HL-60/S4 (cell line): Measurements from ENCODE around the gene NAPG.
"Not testable (repeated sequence)": the region's sequence is repeated elsewhere in the genome, so short reads cannot be mapped to it uniquely, and the experiment has no call there.

ENCODE experiments used
- in situ Hi-C: fragments of 300-500 bp; cut with MboI; formaldehyde crosslinking; loops from 2 replicates; pipeline ENCODE4 v1.14.3; 2022; ENCODE audit warnings: low sequenced_read_pairs

The NAPG gene

GRCh38 chr18:10543277-10543676 lies 17.4 kb downstream of the NAPG start:
- in situ Hi-C loops: no loop called here

- in situ Hi-C loops: no loop called here
Observed at GRCh38 chr18:10544093-10544748, 18.4 kb downstream of the NAPG start.

GRCh38 chr18:10546557-10547300 lies 20.9 kb downstream of the NAPG start:
- in situ Hi-C loops: no loop called here

GRCh38 chr18:10552226-10552625 lies 26.4 kb downstream of the NAPG start:
- in situ Hi-C loops: no loop called here

- in situ Hi-C loops: not testable (repeated sequence)
Observed at GRCh38 chr18:10556251-10556650, 30.4 kb downstream of the NAPG start.

GRCh38 chr18:10557085-10557677 lies 31.4 kb downstream of the NAPG start:
- in situ Hi-C loops: no loop called here

- in situ Hi-C loops: no loop called here
Observed at GRCh38 chr18:10558243-10558966, 32.6 kb downstream of the NAPG start.

- in situ Hi-C loops: no loop called here
Observed at GRCh38 chr18:10558967-10559298, 33.1 kb downstream of the NAPG start.

- in situ Hi-C loops: no loop called here
Observed at GRCh38 chr18:10559553-10560451, 34.0 kb downstream of the NAPG start.

GRCh38 chr18:10560452-10561045 lies 34.7 kb downstream of the NAPG start:
- in situ Hi-C loops: no loop called here

- in situ Hi-C loops: no loop called here
Observed at GRCh38 chr18:10562773-10563160, 36.9 kb downstream of the NAPG start.

GRCh38 chr18:10563886-10564285 lies 38.1 kb downstream of the NAPG start:
- in situ Hi-C loops: no loop called here

- in situ Hi-C loops: no loop called here
Observed at GRCh38 chr18:10564975-10565773, 39.3 kb downstream of the NAPG start.

GRCh38 chr18:10565835-10566234 lies 40.0 kb downstream of the NAPG start:
- in situ Hi-C loops: no loop called here

- in situ Hi-C loops: no loop called here
Observed at GRCh38 chr18:10566390-10566789, 40.6 kb downstream of the NAPG start.

GRCh38 chr18:10569941-10570340 lies 44.1 kb downstream of the NAPG start:
- in situ Hi-C loops: not testable (repeated sequence)

GRCh38 chr18:10570622-10571021 lies 44.8 kb downstream of the NAPG start:
- in situ Hi-C loops: no loop called here

GRCh38 chr18:10571537-10571936 lies 45.7 kb downstream of the NAPG start:
- in situ Hi-C loops: no loop called here

GRCh38 chr18:10573261-10573660 lies 47.4 kb downstream of the NAPG start:
- in situ Hi-C loops: not testable (repeated sequence)
